Upper lobe of left lung (tissue), 4 donors: ENCODE results near the gene DNAH10.

Experiments
- EP300 ChIP-seq, 4 donors: sonication (generic); formaldehyde crosslinking; IDR thresholded peaks; one replicate each; pipeline ENCODE4 v1.5.1; 2017; ENCODE audit warnings: antibody characterized with exemption in 4 of 4, control low read depth in 2 of 4
- POLR2A ChIP-seq, 4 donors: fragments of 450-650 bp; IDR thresholded peaks; one replicate each; pipeline ENCODE4 v1.5.1; 2016 to 2017; ENCODE audit warnings: antibody characterized with exemption in 4 of 4, mild to moderate bottlenecking in 2 of 4
- POLR2AphosphoS5 ChIP-seq, 2 donors: sonication (generic); formaldehyde crosslinking; IDR thresholded peaks; one replicate each; pipeline ENCODE4 v1.5.1; 2017; ENCODE audit warnings: antibody characterized with exemption in 2 of 2
- TF ChIP-seq, protein P1 (sequence below), 6 experiments: fragments of 450-650 bp in 4 of 6; fragments of 200-600 bp in 2 of 6; sonication (generic) in 2 of 6; IDR thresholded peaks; one replicate each; pipeline ENCODE4 v1.5.1; 2016 to 2019; ENCODE audit warnings: antibody characterized with exemption in 6 of 6

DNA sequence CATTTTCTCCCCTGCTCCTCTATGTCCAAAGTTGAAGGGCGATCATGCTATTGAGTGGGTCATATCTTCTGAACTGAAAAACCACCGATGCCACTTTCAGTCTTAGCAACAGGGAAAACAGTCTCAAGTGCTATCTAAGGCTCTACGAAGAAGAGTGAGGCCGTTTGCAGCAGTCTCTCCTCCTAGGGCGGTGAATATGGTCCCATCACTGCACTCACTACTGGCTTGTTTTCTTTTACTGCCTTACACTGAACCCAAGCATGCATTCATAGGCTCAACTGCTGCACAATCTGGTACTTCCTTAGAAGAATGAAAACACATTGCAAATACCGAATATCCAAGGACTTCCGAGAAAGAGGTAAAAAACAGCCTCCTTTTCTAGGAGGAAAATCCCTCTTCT lies 92.1 kb downstream of the DNAH10 start:
- TF ChIP-seq EP300 (IDR thresholded peaks at IDR 0.05) (no peak), POLR2A (IDR thresholded peaks at IDR 0.05) (no peak), POLR2AphosphoS5 (IDR thresholded peaks at IDR 0.05) (no peak)
- TF ChIP-seq, protein P1, sequence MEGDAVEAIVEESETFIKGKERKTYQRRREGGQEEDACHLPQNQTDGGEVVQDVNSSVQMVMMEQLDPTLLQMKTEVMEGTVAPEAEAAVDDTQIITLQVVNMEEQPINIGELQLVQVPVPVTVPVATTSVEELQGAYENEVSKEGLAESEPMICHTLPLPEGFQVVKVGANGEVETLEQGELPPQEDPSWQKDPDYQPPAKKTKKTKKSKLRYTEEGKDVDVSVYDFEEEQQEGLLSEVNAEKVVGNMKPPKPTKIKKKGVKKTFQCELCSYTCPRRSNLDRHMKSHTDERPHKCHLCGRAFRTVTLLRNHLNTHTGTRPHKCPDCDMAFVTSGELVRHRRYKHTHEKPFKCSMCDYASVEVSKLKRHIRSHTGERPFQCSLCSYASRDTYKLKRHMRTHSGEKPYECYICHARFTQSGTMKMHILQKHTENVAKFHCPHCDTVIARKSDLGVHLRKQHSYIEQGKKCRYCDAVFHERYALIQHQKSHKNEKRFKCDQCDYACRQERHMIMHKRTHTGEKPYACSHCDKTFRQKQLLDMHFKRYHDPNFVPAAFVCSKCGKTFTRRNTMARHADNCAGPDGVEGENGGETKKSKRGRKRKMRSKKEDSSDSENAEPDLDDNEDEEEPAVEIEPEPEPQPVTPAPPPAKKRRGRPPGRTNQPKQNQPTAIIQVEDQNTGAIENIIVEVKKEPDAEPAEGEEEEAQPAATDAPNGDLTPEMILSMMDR (IDR thresholded peaks at IDR 0.05), result no peak
